HG03565 (cell line): ENCODE results near the gene WDR93.
A peak's percentile ranks its signal among the peaks of the same experiment; 100 is the strongest.

Source experiments
- ATAC-seq: cut with Tn5 transposase; IDR thresholded peaks from one replicate; pipeline ENCODE4 v1.9.1; 2021; ENCODE audit warnings: mild to moderate bottlenecking, moderate library complexity; ENCODE audit not compliant: unreplicated experiment

WDR93 gene

GRCh38 chr15:89690276-89691218 lies at the start of gene WDR93, which contains the start of gene PEX11A:
Gene WDR93 (plus strand): TSS chr15:89690811. CDS start chr15:89701747, 10,936 bp downstream.
Gene PEX11A (minus strand): TSS chr15:89690754. CDS start chr15:89690632, 122 bp downstream.
- peak; percentile 58 for ATAC-seq

- no peak for ATAC-seq
Measured at GRCh38 chr15:89641053-89641452, 49.6 kb upstream of the WDR93 start.

GRCh38 chr15:89642106-89642505 lies 48.5 kb upstream of the WDR93 start:
- no peak for ATAC-seq

- no peak for ATAC-seq
Measured at GRCh38 chr15:89645680-89646079, 44.9 kb upstream of the WDR93 start.

GRCh38 chr15:89646416-89647141 lies 44.0 kb upstream of the WDR93 start:
- ATAC-seq = no peak

GRCh38 chr15:89647191-89647851 lies 43.3 kb upstream of the WDR93 start:
- ATAC-seq = no peak

- no peak for ATAC-seq
Measured at GRCh38 chr15:89648106-89649012, 42.3 kb upstream of the WDR93 start.

- ATAC-seq = no peak
Measured at GRCh38 chr15:89649013-89649625, 41.5 kb upstream of the WDR93 start.

GRCh38 chr15:89649716-89650115 lies 40.9 kb upstream of the WDR93 start:
- no peak for ATAC-seq

- no peak for ATAC-seq
Measured at GRCh38 chr15:89652131-89652530, 38.5 kb upstream of the WDR93 start.

GRCh38 chr15:89652666-89653065 lies 37.9 kb upstream of the WDR93 start:
- ATAC-seq = no peak

- ATAC-seq = no peak
Measured at GRCh38 chr15:89653578-89653977, 37.0 kb upstream of the WDR93 start.

- ATAC-seq = no peak
Measured at GRCh38 chr15:89654301-89654761, 36.3 kb upstream of the WDR93 start.

- no peak for ATAC-seq
Measured at GRCh38 chr15:89654847-89655805, 35.5 kb upstream of the WDR93 start, which contains the start of gene KIF7. Gene KIF7 (minus strand): TSS chr15:89655467. CDS start chr15:89652930, 2,537 bp downstream.

- ATAC-seq = no peak
Measured at GRCh38 chr15:89656116-89656815, 34.3 kb upstream of the WDR93 start.

GRCh38 chr15:89657686-89658200 lies 32.9 kb upstream of the WDR93 start:
- ATAC-seq = no peak

- ATAC-seq = no peak
Measured at GRCh38 chr15:89659295-89659694, 31.3 kb upstream of the WDR93 start.

GRCh38 chr15:89660556-89660955 lies 30.1 kb upstream of the WDR93 start:
- no peak for ATAC-seq
